Activated CD4-positive, alpha-beta T cell treated with anti-CD3 and anti-CD28 coated beads for 36 hours (primary cell): ENCODE data around the gene YWHAH. TPM values are rescaled to one million over a fixed set of nuclear protein-coding genes. Genes with fewer than 3 reads are reported as not detected.

Source experiments
- total RNA-seq, 2 experiments: library from RNA; stranded (reverse); gene quantifications; one replicate each; pipeline ENCODE4 v1.2.3, GENCODE V29; 2021

The YWHAH gene
- total RNA-seq, 2 experiments from 2014 or later = 83.2 to 98.5 TPM

Other genes with a start within 250 kb of the YWHAH start
- 10 to 100 TPM; 48.2 to 52.2 TPM for gene PRR14L, start 194.4 kb upstream of the YWHAH start, total RNA-seq
- 10 to 100 TPM; 35.3 to 47.1 TPM for gene DEPDC5, start 190.5 kb upstream of the YWHAH start, total RNA-seq
- gene SLC5A1, start 98.7 kb downstream of the YWHAH start, total RNA-seq = not detected
- not detected for gene C22orf42, start 214.8 kb downstream of the YWHAH start, total RNA-seq